22Rv1 (cell line): ENCODE measurements around the gene GOLGA6L7.

ENCODE experiments used
- ZFX ChIP-seq: fragments of 450-650 bp; IDR thresholded peaks from 2 replicates; pipeline ENCODE4 v1.6.1; 2017; ENCODE audit warnings: antibody characterized with exemption, borderline replicate concordance
- TF ChIP-seq, protein P1 (sequence below): fragments of 450-650 bp; IDR thresholded peaks from 2 replicates; pipeline ENCODE4 v1.5.1; 2017; ENCODE audit warnings: mild to moderate bottlenecking

DNA sequence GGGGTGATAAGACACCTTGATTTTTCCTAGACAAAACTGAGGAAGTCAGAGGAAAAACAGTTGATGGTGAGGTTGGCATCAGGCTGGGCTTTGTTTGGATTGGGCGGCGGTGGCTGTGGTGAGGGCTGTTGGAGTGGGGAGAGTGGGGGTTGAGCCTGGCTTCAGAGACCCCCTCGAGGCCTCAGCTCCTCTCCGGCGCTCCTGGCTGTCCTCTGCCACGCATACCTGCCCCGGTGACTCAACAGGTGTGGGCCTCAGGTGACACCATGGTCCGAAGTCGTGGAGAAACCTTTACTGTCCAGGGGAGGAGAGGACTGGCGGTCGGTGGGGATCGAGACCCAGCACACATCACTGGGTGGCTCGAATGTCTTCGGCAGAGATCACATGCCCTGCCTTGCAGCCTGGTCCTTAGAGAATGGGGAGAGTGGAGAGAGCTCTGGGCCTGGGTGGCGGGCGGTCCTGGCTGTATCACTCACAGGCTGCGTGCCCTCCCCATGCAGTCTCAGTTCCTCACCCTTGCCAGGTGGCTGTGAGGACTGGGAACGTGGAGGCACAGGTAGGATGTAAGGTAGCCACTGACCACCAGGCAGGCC is 40.0 kb upstream of the GOLGA6L7 start:
- TF ChIP-seq, protein P1, sequence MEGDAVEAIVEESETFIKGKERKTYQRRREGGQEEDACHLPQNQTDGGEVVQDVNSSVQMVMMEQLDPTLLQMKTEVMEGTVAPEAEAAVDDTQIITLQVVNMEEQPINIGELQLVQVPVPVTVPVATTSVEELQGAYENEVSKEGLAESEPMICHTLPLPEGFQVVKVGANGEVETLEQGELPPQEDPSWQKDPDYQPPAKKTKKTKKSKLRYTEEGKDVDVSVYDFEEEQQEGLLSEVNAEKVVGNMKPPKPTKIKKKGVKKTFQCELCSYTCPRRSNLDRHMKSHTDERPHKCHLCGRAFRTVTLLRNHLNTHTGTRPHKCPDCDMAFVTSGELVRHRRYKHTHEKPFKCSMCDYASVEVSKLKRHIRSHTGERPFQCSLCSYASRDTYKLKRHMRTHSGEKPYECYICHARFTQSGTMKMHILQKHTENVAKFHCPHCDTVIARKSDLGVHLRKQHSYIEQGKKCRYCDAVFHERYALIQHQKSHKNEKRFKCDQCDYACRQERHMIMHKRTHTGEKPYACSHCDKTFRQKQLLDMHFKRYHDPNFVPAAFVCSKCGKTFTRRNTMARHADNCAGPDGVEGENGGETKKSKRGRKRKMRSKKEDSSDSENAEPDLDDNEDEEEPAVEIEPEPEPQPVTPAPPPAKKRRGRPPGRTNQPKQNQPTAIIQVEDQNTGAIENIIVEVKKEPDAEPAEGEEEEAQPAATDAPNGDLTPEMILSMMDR = no peak
- TF ChIP-seq ZFX = no peak
